T-helper 1 cell treated with Interleukin-12 subunit alpha and Interleukin-12 subunit beta and Interleukin-4 antibody, amounts not matched to agents 30 μg/mL and 1 μg/mL, for 36 hours (primary cell): ENCODE data around the gene FATE1.
"Not testable (repeated sequence)": the region's sequence is repeated elsewhere in the genome, so short reads cannot be mapped to it uniquely, and the experiment has no call there.

Experiments used
- H3K27ac Mint-ChIP-seq: one replicate; pipeline ENCODE4 v1.8.0; 2021; ENCODE audit warnings: mild to moderate bottlenecking, mixed read lengths
- H3K27me3 Mint-ChIP-seq: one replicate; pipeline ENCODE4 v1.8.0; 2021; ENCODE audit warnings: low read depth, mixed read lengths
- H3K36me3 Mint-ChIP-seq: one replicate; pipeline ENCODE4 v1.8.0; 2021; ENCODE audit warnings: low read depth, mixed read lengths
- H3K4me1 Mint-ChIP-seq: one replicate; pipeline ENCODE4 v1.8.0; 2021; ENCODE audit warnings: low read depth, mixed read lengths
- H3K4me3 Mint-ChIP-seq: one replicate; pipeline ENCODE4 v1.8.0; 2021; ENCODE audit warnings: mild to moderate bottlenecking, moderate library complexity, mixed read lengths
- H3K9me3 Mint-ChIP-seq: one replicate; pipeline ENCODE4 v1.8.0; 2021; ENCODE audit warnings: mixed read lengths

The FATE1 gene, protein sequence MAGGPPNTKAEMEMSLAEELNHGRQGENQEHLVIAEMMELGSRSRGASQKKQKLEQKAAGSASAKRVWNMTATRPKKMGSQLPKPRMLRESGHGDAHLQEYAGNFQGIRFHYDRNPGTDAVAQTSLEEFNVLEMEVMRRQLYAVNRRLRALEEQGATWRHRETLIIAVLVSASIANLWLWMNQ

DNA sequence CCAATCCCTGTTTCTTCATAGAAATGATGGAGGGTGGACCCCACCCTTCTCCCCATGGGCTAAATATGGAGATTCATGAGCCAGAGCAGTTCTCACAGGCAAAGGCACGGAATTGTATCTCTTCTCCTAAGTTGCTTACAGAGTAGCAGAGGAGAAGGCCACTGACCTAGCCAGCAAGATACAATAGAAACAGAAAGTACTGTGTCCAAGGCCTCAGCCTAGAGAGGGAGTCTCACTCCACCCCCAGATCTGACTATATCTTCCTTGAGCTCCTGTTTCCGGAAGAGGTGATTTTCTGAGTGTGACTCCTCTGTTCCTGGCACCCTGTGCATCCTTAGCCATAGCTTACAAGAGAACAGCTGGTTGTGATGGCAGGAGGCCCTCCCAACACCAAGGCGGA is at the start of gene FATE1:
TSS of gene FATE1 (plus strand) at position 284 of the 400 bp plus-strand sequence. CDS start at position 369, 85 bp downstream.
- H3K9me3 Mint-ChIP-seq: no peaks in the 10 kb centered on the region
- H3K36me3 Mint-ChIP-seq: no peaks in the 10 kb centered on the region
- H3K4me1 Mint-ChIP-seq: no peaks in the 10 kb centered on the region
- no peak within 1 kb of the TSS for H3K4me3 Mint-ChIP-seq
- no peak within 1 kb of the TSS for H3K27ac Mint-ChIP-seq
- no peaks in the 10 kb centered on the region for H3K27me3 Mint-ChIP-seq

DNA sequence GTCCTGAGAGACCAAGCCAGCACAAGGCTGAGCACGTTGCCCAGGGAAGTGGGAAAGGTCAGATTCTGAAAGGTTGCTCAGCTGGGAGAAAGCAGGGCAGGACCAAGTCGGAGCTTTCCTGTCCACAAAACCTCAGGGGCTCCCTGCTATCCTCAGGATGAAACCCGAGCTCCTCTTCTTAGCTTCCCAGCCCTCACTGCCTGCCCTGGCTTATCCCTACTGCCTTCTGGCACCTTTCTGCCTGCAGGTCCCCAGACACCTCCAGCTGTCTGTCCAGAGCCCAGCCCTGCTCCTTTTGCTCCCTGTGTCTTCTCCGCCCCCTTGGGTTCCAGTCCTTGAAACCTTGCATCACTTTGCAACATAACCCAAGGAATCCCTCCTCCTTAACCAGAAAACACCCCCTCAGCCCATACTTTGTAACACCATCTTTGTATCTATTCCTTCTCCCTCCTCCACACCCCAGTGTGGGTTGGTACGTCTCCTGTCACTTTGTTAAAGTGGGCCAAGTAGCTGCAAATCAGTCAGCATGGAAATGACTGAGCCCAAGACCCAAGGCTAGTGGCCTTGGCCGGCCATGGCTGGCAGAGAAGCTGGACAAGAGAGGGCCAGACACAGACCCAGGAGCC is 40.6 kb upstream of the FATE1 start:
- Mint-ChIP-seq H3K4me3 (no peak overlapping the region), H3K27me3 (no peaks in the 10 kb centered on the region), H3K27ac (no peak overlapping the region), H3K9me3 (no peaks in the 10 kb centered on the region), H3K36me3 (no peaks in the 10 kb centered on the region), H3K4me1 (no peaks in the 10 kb centered on the region)

DNA sequence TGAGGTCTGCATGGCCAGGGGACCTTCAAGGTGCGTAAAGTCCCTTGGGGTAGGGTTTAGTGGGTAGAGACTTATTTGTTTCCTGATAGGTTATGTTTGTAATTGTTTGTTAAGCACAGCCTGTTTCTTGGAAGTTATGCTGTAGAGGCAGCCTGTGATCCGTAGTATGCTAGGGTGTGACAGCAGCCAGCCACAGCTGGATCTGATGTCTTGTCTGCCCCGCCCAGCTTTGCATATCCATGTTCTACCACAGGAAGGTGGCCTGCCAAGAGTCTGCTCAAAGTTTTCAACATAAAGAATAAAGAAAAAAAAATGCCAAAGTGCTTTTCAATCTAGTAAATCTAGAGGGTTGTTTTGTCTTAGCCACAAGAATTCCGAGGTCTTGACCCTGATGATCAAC is 39.6 kb upstream of the FATE1 start:
- Mint-ChIP-seq H3K27me3 (no peaks in the 10 kb centered on the region), H3K4me3 (no peak overlapping the region), H3K4me1 (no peaks in the 10 kb centered on the region), H3K27ac (no peak overlapping the region), H3K9me3 (no peaks in the 10 kb centered on the region), H3K36me3 (no peaks in the 10 kb centered on the region)

DNA sequence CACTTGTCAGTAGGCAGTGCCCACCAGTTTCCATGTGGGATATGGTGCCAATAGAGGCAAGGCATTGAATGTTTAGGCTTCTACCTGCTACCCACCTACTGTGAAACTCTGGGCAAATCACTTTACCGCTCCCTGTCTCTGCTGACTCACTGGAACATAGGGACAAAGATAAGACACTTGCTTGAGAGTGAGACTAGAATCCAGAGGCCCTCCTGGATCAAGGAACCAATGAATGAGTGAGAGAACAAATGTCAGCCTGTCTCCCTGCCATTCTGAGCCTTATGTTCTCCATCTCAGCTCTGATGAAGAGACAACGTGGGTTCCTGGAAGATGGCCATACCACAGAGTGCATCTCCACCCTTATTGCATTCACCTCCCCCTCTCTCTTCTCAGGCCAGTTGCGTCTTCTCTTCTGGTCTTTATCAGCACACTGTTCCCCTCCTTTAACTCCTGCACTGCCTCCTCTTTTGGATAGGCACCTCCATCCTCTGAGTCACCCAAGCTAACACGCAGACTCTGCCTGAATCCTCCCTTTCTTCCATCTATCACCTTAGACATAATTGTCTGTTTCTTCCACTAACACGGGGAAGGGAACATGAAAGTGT is 35.9 kb upstream of the FATE1 start:
- no peak overlapping the region for H3K27ac Mint-ChIP-seq
- peaks cover 5% of the 10 kb centered on the region for H3K4me1 Mint-ChIP-seq
- no peaks in the 10 kb centered on the region for H3K36me3 Mint-ChIP-seq

DNA sequence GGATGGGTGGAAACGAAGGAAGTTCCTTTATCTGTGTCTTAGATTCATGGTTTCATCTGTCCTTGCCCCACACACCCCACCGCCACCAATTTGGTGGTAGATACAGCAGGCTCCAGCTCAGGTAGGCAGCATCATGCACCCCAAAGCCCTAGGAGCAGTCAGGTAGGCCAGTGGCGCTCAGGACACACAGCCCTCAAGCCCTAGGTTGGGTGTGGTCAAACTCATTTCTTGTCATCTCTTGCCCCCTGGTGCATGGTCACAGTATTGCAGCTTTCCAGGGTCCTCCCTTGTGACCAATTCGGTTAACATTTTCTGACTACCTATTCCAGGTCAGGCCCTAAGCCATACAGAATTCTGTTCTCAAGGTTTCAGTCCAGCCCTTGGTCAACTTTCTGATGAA is 35.0 kb upstream of the FATE1 start:
- H3K4me3 Mint-ChIP-seq: no peak overlapping the region
- peaks cover 9% of the 10 kb centered on the region for H3K27me3 Mint-ChIP-seq
- no peaks in the 10 kb centered on the region for H3K36me3 Mint-ChIP-seq
- H3K4me1 Mint-ChIP-seq: peaks cover 5% of the 10 kb centered on the region
- H3K9me3 Mint-ChIP-seq: no peaks in the 10 kb centered on the region
- H3K27ac Mint-ChIP-seq: no peak overlapping the region

More for the DNA sequence above, 35.9 kb upstream of the FATE1 start:
- Mint-ChIP-seq H3K4me3 (no peak overlapping the region), H3K9me3 (no peaks in the 10 kb centered on the region), H3K27me3 (peaks cover 9% of the 10 kb centered on the region)

DNA sequence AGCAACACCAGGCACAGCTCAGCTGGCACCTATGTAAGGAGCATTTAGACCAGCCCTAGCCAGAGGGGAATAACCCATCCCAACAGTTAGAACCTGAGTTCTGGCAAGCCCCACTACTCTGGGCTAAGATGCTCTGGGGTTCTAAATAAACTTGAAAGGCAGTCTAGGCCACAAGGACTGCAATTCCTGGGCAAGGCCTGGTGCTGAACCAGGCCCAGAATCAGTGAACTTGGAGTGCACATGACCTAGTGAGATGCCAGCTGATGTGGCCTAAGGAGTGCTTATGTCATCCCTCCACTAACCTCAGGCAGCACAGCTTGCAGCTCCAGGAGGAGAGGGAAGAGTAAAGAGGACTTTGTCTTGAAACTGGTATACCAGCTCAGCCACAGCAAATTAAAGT is 28.2 kb upstream of the FATE1 start:
- Mint-ChIP-seq H3K27ac (no peak overlapping the region), H3K27me3 (peaks cover 9% of the 10 kb centered on the region), H3K4me1 (peaks cover 5% of the 10 kb centered on the region), H3K4me3 (no peak overlapping the region), H3K36me3 (no peaks in the 10 kb centered on the region), H3K9me3 (no peaks in the 10 kb centered on the region)

DNA sequence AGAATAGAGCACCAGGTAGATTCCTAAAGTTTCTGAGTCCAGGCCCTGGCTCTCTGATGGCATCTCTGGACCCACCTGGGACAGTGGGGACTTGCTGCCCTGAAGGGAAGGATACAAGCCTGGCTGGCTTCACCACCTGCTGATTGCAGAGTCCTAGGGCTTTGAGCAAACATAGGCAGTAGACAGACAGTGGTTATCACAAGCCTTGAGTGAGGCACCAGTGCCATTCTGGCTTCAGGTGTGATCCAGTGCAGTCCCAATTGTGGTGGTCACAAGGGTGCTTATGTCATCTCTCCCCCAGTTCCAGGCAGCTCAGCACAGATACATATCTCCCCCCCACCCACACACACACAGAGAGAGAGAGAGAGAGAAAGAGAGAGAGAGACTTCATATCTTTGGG is 27.1 kb upstream of the FATE1 start:
- no peak overlapping the region for H3K27ac Mint-ChIP-seq
- H3K9me3 Mint-ChIP-seq: no peaks in the 10 kb centered on the region
- peaks cover 5% of the 10 kb centered on the region for H3K27me3 Mint-ChIP-seq
- H3K4me1 Mint-ChIP-seq: no peaks in the 10 kb centered on the region
- H3K4me3 Mint-ChIP-seq: no peak overlapping the region
- H3K36me3 Mint-ChIP-seq: no peaks in the 10 kb centered on the region

DNA sequence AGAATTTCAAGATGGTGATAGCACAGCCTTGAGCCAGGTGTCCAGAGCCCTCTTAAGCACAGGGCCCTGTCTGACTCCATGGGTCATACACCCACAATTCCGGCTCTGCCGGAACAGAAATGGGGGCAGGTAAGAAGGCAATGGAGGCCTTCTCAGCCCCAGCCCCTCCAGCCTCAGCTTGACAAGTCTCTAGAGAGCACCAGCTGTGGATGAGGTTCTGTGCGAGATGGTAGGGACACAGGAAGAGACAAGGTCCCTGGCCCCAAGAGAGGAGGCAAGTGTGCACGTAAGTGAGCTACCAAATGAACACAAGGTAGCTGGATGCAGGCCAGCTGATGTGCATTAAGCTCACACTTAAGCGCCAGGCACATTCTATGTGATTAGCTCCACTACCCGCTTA is 23.0 kb upstream of the FATE1 start:
- Mint-ChIP-seq H3K4me3 (no peak overlapping the region), H3K36me3 (no peaks in the 10 kb centered on the region), H3K4me1 (no peaks in the 10 kb centered on the region), H3K27me3 (peaks cover 12% of the 10 kb centered on the region), H3K27ac (no peak overlapping the region), H3K9me3 (no peaks in the 10 kb centered on the region)

DNA sequence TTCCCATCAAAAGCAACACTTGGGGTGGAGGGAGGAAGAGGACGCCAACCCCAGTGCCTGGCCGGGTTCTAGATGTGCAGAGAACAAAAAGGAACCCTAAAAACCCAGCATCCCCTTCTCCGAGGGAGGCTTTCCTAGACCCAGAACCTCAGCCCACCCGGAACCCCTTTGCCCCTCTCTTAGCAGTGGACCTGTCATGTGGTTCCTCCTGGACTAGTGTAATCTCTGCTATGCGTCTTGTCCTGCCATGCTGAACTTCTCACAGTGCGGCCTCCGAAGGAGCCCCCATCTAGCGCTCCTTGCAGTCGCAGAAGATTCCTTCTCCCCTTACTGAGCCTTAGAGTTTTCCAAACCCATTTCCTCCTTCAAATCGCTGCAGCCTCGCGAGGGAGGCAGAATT is 21.7 kb upstream of the FATE1 start:
- H3K27ac Mint-ChIP-seq: no peak overlapping the region
- H3K27me3 Mint-ChIP-seq: peaks cover 12% of the 10 kb centered on the region
- H3K36me3 Mint-ChIP-seq: no peaks in the 10 kb centered on the region
- H3K9me3 Mint-ChIP-seq: no peaks in the 10 kb centered on the region
- H3K4me1 Mint-ChIP-seq: no peaks in the 10 kb centered on the region
- no peak overlapping the region for H3K4me3 Mint-ChIP-seq

DNA sequence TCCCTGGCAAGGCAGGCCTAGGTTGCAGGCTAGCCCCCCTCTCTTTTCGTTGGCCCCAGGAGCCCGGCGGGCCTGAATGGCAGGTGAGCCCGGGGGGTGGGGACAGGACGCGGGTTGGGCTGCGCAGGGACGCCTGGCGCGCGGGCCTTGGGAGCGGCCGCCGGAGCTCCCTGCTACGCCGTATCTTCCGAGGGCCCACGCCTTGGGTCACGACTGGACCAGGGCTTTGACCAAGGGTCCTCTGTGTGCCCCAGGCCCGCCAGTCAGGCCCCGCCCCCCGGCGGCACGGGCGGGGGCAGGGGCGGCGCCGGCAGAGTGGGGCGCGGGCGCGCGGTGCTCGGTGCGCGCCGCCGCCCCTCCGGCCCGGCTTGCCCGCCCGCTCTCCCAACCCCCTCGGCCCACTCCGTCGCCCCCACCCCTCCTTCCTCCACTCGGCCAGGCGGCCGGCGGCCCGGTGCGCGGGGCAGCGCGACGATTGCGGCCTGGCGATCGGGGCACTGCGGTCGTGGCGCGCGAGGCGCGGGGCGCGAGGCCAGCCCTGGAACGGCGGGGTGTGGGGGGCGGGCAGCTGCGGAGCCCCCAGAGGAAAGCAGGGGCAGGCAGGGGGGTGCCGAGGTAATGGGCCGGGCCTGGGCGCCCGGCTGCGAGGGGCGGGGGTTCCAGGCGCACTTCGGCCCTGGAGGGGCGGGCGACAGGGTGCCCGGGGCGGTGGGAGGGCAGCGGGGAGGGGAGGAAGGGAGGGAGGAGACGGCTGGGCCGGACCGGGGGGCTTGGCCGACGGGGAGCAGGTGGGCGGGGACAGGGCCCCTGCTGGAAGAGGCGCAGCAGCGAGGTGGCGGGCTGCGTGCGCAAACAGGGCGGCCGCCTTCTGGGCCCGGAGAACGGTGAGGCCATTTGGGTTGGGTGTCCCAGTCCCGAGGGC is 20.9 kb upstream of the FATE1 start, which contains the start of gene PRRG3:
TSS of gene PRRG3 (plus strand) at position 798 of the 922 bp plus-strand sequence. CDS start 3,357 bp downstream, outside the sequence.
- Mint-ChIP-seq H3K27me3 (peaks cover 12% of the 10 kb centered on the region), H3K27ac (no peak within 1 kb of the TSS), H3K36me3 (no peaks in the 10 kb centered on the region), H3K4me1 (no peaks in the 10 kb centered on the region), H3K9me3 (no peaks in the 10 kb centered on the region), H3K4me3 (no peak within 1 kb of the TSS)

DNA sequence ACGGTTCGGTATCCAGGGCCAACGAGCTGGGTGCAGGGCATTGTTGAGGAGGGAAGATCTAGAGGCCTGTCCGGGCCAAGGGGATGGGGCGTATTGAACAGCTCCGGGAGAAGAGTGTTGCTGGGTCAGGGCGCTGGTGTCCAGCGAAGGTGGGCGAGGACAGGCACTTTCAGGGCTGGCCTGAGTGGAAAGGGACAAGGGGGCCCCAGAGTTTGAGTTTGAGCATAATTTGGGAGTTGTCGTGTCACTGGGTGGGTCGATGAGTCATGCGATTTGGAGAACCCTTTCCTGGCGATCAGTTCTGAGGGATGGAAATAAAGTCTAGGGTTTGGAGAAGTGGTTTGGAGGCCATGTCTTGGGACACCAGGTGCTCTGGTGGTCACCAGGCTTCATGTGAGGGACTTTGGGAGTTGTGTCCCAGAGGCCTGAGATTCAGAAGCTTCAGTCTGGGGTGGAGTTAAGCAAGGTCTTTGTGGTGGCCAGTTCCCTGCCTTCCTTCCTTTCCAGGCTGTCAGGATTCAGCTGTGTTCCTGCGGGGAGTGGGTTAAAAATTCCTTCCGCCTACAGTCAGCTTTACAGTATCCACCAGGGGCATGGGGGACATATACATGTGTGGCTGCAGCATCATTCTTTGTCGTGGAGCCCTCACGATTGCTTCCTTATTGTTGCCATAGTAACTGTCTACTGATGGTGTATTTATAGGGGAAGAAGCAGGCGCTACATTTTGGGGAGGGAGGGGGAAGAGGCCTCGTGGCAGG is 20.1 kb upstream of the FATE1 start:
- Mint-ChIP-seq H3K36me3 (no peaks in the 10 kb centered on the region), H3K4me1 (no peaks in the 10 kb centered on the region)

DNA sequence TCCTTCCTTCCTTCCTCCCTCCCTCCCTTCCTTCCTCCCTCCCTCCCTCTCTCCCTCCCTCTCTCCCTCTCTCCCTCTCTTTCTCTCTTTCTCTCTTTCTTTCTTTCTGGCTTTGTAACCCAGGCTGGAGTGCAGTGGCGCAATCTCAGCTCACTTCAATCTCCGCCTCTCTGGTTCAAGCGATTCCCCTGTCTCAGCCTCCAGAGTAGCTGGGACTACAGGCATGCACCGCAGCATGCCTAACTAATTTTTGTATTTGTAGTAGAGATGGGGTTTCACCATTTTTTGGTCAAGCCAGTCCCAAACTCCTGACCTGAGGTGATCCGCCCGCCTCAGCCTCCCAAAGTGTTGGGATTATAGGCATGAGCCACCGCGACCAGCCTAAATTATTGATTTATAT is 18.8 kb upstream of the FATE1 start:
- H3K4me1 Mint-ChIP-seq, H3K4me3 Mint-ChIP-seq, H3K9me3 Mint-ChIP-seq, H3K27ac Mint-ChIP-seq, H3K36me3 Mint-ChIP-seq: not testable (repeated sequence)
- peaks cover 12% of the 10 kb centered on the region for H3K27me3 Mint-ChIP-seq

More for the DNA sequence above, 20.1 kb upstream of the FATE1 start:
- Mint-ChIP-seq H3K4me3 (no peak overlapping the region), H3K9me3 (no peaks in the 10 kb centered on the region), H3K27ac (no peak overlapping the region), H3K27me3 (peaks cover 12% of the 10 kb centered on the region)

DNA sequence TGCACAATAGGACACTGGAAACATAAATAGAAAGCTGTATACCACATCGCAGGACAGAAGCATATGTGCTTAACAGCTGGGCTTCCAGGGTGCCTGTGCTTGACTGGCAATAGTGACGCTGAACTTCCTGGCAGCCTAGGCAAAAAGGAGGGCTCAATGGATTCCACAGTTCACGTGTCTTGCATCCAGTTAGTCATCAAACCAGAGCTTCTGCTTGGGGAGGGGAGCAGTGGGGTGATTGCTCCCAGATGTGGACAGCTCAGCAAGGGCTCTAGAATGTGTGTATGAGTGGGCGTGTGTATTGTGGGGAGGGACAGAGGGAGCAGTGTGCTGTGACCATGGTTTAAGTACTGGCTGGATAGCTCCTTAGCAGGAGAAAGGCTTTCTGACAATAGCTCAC is 18.3 kb upstream of the FATE1 start:
- H3K9me3 Mint-ChIP-seq: no peaks in the 10 kb centered on the region
- no peaks in the 10 kb centered on the region for H3K36me3 Mint-ChIP-seq
- no peaks in the 10 kb centered on the region for H3K4me1 Mint-ChIP-seq
- H3K27me3 Mint-ChIP-seq: peaks cover 12% of the 10 kb centered on the region
- no peak overlapping the region for H3K4me3 Mint-ChIP-seq
- no peak overlapping the region for H3K27ac Mint-ChIP-seq

DNA sequence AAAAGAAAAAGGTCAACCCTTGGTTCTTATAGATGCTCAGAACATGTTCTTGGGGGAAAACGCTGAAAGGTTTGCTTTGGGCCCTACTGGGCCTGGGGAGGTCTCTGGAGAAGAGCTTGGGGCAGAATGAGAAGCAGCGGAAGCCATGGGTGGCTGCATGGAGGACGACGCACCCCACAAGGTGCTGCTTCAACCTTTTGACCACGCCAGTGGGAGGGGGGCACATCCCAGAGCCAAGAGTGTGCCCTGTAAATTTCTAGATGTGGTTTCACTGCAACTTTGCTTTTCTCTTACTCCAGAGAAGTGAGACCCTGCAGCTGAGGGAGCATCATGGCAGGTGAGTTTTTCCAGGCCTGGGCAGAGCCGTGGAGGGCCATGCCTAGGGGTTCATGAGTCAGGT is 17.4 kb upstream of the FATE1 start:
- H3K4me3 Mint-ChIP-seq: no peak overlapping the region
- H3K27ac Mint-ChIP-seq: no peak overlapping the region
- peaks cover 8% of the 10 kb centered on the region for H3K27me3 Mint-ChIP-seq
- H3K9me3 Mint-ChIP-seq: no peaks in the 10 kb centered on the region
- no peaks in the 10 kb centered on the region for H3K36me3 Mint-ChIP-seq
- no peaks in the 10 kb centered on the region for H3K4me1 Mint-ChIP-seq
